ENCODE measurements around the gene SEPTIN14. TPM values are rescaled to one million over a fixed set of nuclear protein-coding genes. Genes with fewer than 3 reads are reported as not detected.
"Not testable (repeated sequence)": the region's sequence is repeated elsewhere in the genome, so short reads cannot be mapped to it uniquely, and the experiment has no call there.

Gene SEPTIN14
- total RNA-seq, 2 donors from 2014 or later: not detected

DNA sequence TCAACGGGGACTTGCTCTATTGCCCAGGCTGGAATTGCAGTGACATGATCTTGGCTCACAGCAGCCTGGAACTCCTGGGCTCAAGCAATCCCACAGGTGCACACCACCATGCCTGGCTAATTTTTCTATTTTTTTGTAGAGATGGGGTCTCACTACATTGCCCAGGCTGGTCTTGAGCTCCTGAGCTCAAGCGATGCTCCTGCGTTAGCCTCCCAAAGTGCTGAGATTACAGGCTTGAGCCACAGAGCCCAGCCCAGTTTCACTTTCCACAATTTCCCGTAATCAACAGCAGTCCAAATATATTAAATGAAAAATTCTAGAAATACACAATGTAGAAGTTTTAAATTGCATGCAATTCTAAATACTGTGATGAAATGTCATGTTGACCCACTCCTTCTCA is 24.0 kb downstream of the SEPTIN14 start:
- no peaks in the 10 kb centered on the region for H3K36me3 Mint-ChIP-seq (ENCODE audit: low read depth)
- no peak for DNase-seq
- H3K27me3 Mint-ChIP-seq (ENCODE audit: insufficient read depth): no peaks in the 10 kb centered on the region
- H3K9ac ChIP-seq (ENCODE audit: extremely low read depth, low read length, poor library complexity, severe bottlenecking): no peak overlapping the region
- no peak overlapping the region for H3K27ac ChIP-seq (ENCODE audit: low read depth, low read length)
- WGBS, 2 experiments (ENCODE audit: insufficient coverage in 1 of 2, insufficient read length in 1 of 2): 76 to 88% methylated on average over 2 to 4 of the region's 4 CpGs
- no peak overlapping the region for H3K27ac Mint-ChIP-seq
- H3K4me3 ChIP-seq (ENCODE audit: low read length): no peak overlapping the region
- no peaks in the 10 kb centered on the region for H3K4me1 Mint-ChIP-seq
- H3K36me3 ChIP-seq (ENCODE audit: control insufficient read depth, insufficient read depth, low read length): no peaks in the 10 kb centered on the region
- no peaks in the 10 kb centered on the region for H3K27me3 ChIP-seq (ENCODE audit: control insufficient read depth, insufficient read depth, low read length, poor library complexity, severe bottlenecking)
- H3K9me3 Mint-ChIP-seq: peaks cover 65% of the 10 kb centered on the region
- no peak overlapping the region for H3K4me3 Mint-ChIP-seq
- no peaks in the 10 kb centered on the region for H3K4me1 ChIP-seq (ENCODE audit: control insufficient read depth, insufficient read depth, low read length)
- TF ChIP-seq CTCF (conservative IDR thresholded peaks at IDR 0.05): no peak
- H3K9me3 ChIP-seq (ENCODE audit: control insufficient read depth, low read length): peaks cover 26% of the 10 kb centered on the region

GRCh38 chr7:55827577-55827976 is 35.0 kb downstream of the SEPTIN14 start:
- Mint-ChIP-seq H3K36me3 (ENCODE audit: low read depth) (no peaks in the 10 kb centered on the region), H3K27ac (no peak overlapping the region), H3K9me3 (peaks cover 83% of the 10 kb centered on the region), H3K4me3 (no peak overlapping the region), H3K27me3 (ENCODE audit: insufficient read depth) (no peaks in the 10 kb centered on the region), H3K4me1 (no peaks in the 10 kb centered on the region)
- no peak for TF ChIP-seq CTCF (conservative IDR thresholded peaks at IDR 0.05)
- Histone ChIP-seq H3K4me3 (ENCODE audit: low read length) (no peak overlapping the region), H3K4me1 (ENCODE audit: control insufficient read depth, insufficient read depth, low read length) (no peaks in the 10 kb centered on the region), H3K27ac (ENCODE audit: low read depth, low read length) (no peak overlapping the region), H3K9me3 (ENCODE audit: control insufficient read depth, low read length) (peaks cover 71% of the 10 kb centered on the region), H3K9ac (ENCODE audit: extremely low read depth, low read length, poor library complexity, severe bottlenecking) (no peak overlapping the region), H3K27me3 (ENCODE audit: control insufficient read depth, insufficient read depth, low read length, poor library complexity, severe bottlenecking) (no peaks in the 10 kb centered on the region), H3K36me3 (ENCODE audit: control insufficient read depth, insufficient read depth, low read length) (no peaks in the 10 kb centered on the region)
- 63 to 80% methylated on average over 1 of the region's 1 CpG for WGBS, 2 experiments (ENCODE audit: insufficient coverage in 1 of 2, insufficient read length in 1 of 2)
- DNase-seq: no peak

- H3K4me1 ChIP-seq (ENCODE audit: control insufficient read depth, insufficient read depth, low read length): no peaks in the 10 kb centered on the region
- no peaks in the 10 kb centered on the region for H3K36me3 Mint-ChIP-seq (ENCODE audit: low read depth)
- H3K9ac ChIP-seq (ENCODE audit: extremely low read depth, low read length, poor library complexity, severe bottlenecking): no peak overlapping the region
- no peak overlapping the region for H3K27ac ChIP-seq (ENCODE audit: low read depth, low read length)
- H3K36me3 ChIP-seq (ENCODE audit: control insufficient read depth, insufficient read depth, low read length): no peaks in the 10 kb centered on the region
- no peaks in the 10 kb centered on the region for H3K4me1 Mint-ChIP-seq
- WGBS, 2 experiments (ENCODE audit: insufficient coverage in 1 of 2, insufficient read length in 1 of 2): 53 to 67% methylated on average over 1 to 2 of the region's 2 CpGs
- no peaks in the 10 kb centered on the region for H3K27me3 Mint-ChIP-seq (ENCODE audit: insufficient read depth)
- no peak overlapping the region for H3K27ac Mint-ChIP-seq
- TF ChIP-seq CTCF (conservative IDR thresholded peaks at IDR 0.05): no peak
- no peak overlapping the region for H3K4me3 Mint-ChIP-seq
- no peak overlapping the region for H3K4me3 ChIP-seq (ENCODE audit: low read length)
- peaks cover 81% of the 10 kb centered on the region for H3K9me3 Mint-ChIP-seq
- H3K27me3 ChIP-seq (ENCODE audit: control insufficient read depth, insufficient read depth, low read length, poor library complexity, severe bottlenecking): no peaks in the 10 kb centered on the region
- DNase-seq: no peak
- H3K9me3 ChIP-seq (ENCODE audit: control insufficient read depth, low read length): peaks cover 45% of the 10 kb centered on the region
Measured at GRCh38 chr7:55818686-55819085, 43.9 kb downstream of the SEPTIN14 start.

- H3K4me3 Mint-ChIP-seq; H3K4me1 ChIP-seq (ENCODE audit: control insufficient read depth, insufficient read depth, low read length); H3K27me3 ChIP-seq (ENCODE audit: control insufficient read depth, insufficient read depth, low read length, poor library complexity, severe bottlenecking); H3K36me3 ChIP-seq (ENCODE audit: control insufficient read depth, insufficient read depth, low read length); H3K4me1 Mint-ChIP-seq; H3K9ac ChIP-seq (ENCODE audit: extremely low read depth, low read length, poor library complexity, severe bottlenecking); DNase-seq; H3K27me3 Mint-ChIP-seq (ENCODE audit: insufficient read depth); H3K27ac Mint-ChIP-seq; H3K36me3 Mint-ChIP-seq (ENCODE audit: low read depth); H3K27ac ChIP-seq (ENCODE audit: low read depth, low read length); H3K4me3 ChIP-seq (ENCODE audit: low read length): not testable (repeated sequence)
- H3K9me3 Mint-ChIP-seq: peaks cover 83% of the 10 kb centered on the region
- peaks cover 27% of the 10 kb centered on the region for H3K9me3 ChIP-seq (ENCODE audit: control insufficient read depth, low read length)
- 43% methylated on average over 1 of the region's 1 CpG; no CpG with 5 or more reads in 1 of the 2 experiments for WGBS, 2 experiments (ENCODE audit: insufficient coverage in 1 of 2, insufficient read length in 1 of 2)
Measured at GRCh38 chr7:55797260-55797659, 65.3 kb downstream of the SEPTIN14 start.
